Parathyroid adenoma (tissue), 2 donors: Measurements from ENCODE around the gene EXOC4.
"Not testable (repeated sequence)": the region's sequence is repeated elsewhere in the genome, so short reads cannot be mapped to it uniquely, and the experiment has no call there.

Experiments
- H2AFZ ChIP-seq: fragments of 300-600 bp; sonication (generic); one replicate; pipeline ENCODE4 v1.7.0; 2017; ENCODE audit warnings: antibody characterized with exemption, mild to moderate bottlenecking
- H3K27ac ChIP-seq: fragments of 300-600 bp; sonication (generic); one replicate; pipeline ENCODE4 v1.7.0; 2017
- H3K27me3 ChIP-seq: fragments of 300-600 bp; sonication (generic); one replicate; pipeline ENCODE4 v1.7.0; 2017; ENCODE audit warnings: low read length; ENCODE audit not compliant: control insufficient read depth, insufficient read depth
- H3K36me3 ChIP-seq: fragments of 300-600 bp; sonication (generic); one replicate; pipeline ENCODE4 v1.7.0; 2017; ENCODE audit warnings: low read length; ENCODE audit not compliant: control insufficient read depth, insufficient read depth
- H3K4me1 ChIP-seq: fragments of 300-600 bp; sonication (generic); one replicate; pipeline ENCODE4 v1.7.0; 2017; ENCODE audit warnings: control low read depth
- H3K4me2 ChIP-seq: fragments of 300-600 bp; sonication (generic); one replicate; pipeline ENCODE4 v1.7.0; 2017; ENCODE audit warnings: low read length
- H3K4me3 ChIP-seq: fragments of 300-600 bp; sonication (generic); one replicate; pipeline ENCODE4 v1.7.0; 2017; ENCODE audit warnings: low read depth, low read length
- H3K79me2 ChIP-seq: fragments of 300-600 bp; sonication (generic); one replicate; pipeline ENCODE4 v1.7.0; 2017; ENCODE audit warnings: control low read depth
- H3K9ac ChIP-seq: fragments of 300-600 bp; sonication (generic); one replicate; pipeline ENCODE4 v1.7.0; 2017; ENCODE audit warnings: mild to moderate bottlenecking
- H3K9me3 ChIP-seq: fragments of 300-600 bp; sonication (generic); one replicate; pipeline ENCODE4 v1.7.0; 2017; ENCODE audit warnings: low read length; ENCODE audit not compliant: control insufficient read depth
- TF ChIP-seq, protein P1 (sequence below): fragments of 300-600 bp; sonication (generic); IDR thresholded peaks from one replicate; pipeline ENCODE4 v1.7.0; 2017; ENCODE audit warnings: antibody characterized with exemption, mild to moderate bottlenecking
- donor health status: primary hyperparathyroidism.

EXOC4 gene

DNA sequence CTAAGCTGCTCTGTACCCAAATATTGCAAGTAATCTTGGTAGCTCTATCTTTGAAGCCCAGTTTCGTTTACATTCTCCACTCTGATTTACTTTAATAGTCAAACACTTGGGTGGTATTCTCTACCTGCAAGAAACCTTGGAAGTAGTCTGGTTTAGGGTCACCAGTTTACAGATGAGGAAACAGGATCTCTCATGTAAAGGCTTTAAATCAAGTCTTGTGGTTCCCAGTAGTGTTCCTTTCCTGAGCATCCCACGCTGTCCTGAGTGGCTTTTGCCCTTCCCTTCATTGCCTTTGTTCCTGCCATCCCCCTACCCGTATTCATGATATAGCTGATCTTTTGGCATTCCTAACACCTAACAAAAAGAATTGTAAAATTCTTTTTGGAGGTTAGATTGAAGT lies 20.3 kb downstream of the EXOC4 start:
- Histone ChIP-seq H3K79me2 (peaks cover 9% of the 10 kb centered on the region), H3K4me2 (no peak overlapping the region), H3K27ac (no peak overlapping the region), H3K36me3 (no peaks in the 10 kb centered on the region), H3K4me3 (no peak overlapping the region), H3K9ac (no peak overlapping the region), H3K27me3 (no peaks in the 10 kb centered on the region), H2AFZ (no peak overlapping the region), H3K4me1 (peaks cover 3% of the 10 kb centered on the region), H3K9me3 (no peaks in the 10 kb centered on the region)
- TF ChIP-seq, protein P1, sequence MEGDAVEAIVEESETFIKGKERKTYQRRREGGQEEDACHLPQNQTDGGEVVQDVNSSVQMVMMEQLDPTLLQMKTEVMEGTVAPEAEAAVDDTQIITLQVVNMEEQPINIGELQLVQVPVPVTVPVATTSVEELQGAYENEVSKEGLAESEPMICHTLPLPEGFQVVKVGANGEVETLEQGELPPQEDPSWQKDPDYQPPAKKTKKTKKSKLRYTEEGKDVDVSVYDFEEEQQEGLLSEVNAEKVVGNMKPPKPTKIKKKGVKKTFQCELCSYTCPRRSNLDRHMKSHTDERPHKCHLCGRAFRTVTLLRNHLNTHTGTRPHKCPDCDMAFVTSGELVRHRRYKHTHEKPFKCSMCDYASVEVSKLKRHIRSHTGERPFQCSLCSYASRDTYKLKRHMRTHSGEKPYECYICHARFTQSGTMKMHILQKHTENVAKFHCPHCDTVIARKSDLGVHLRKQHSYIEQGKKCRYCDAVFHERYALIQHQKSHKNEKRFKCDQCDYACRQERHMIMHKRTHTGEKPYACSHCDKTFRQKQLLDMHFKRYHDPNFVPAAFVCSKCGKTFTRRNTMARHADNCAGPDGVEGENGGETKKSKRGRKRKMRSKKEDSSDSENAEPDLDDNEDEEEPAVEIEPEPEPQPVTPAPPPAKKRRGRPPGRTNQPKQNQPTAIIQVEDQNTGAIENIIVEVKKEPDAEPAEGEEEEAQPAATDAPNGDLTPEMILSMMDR = no peak

DNA sequence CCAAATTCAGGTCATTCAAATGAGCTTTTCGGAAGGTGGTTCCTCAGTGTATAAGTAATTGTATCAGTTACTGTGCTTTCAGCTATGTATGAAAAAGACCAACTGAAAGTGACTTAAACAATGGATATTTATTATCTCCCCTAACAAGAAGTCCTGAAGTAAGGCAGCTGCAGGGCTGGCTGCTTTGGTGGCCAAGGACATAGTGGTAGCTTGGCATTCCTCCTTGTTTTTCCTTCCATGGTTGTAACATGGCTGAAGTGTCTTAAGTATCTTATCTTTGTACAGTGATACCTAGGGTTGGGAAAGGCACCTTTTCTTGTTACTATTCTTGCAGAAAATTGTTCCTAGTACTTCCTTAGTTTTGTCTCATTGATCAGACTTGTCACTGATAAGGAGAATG lies 21.4 kb downstream of the EXOC4 start:
- Histone ChIP-seq H3K9me3 (no peaks in the 10 kb centered on the region), H3K27ac (no peak overlapping the region), H3K9ac (no peak overlapping the region), H3K4me3 (no peak overlapping the region), H3K4me1 (peaks cover 3% of the 10 kb centered on the region), H3K4me2 (no peak overlapping the region), H3K36me3 (no peaks in the 10 kb centered on the region), H2AFZ (no peak overlapping the region), H3K79me2 (peaks cover 12% of the 10 kb centered on the region), H3K27me3 (no peaks in the 10 kb centered on the region)
- TF ChIP-seq, protein P1 = no peak

DNA sequence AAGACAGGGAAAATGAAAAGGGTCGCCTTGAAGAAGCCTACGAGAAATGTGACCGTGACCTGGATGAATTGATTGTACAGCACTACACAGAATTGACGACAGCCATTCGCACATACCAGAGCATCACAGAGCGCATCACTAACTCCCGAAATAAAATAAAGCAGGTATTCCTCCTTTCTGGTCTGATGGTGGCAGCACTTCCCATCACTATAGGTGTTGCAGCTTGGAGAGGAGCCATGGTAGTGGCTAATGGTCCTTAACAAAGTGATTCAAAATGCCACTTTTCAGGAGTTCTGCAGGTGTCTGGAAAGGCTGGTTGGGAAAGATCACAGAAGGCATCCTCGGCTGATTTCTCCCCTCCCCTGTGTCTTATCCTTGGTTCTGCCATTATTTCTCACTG lies 22.1 kb downstream of the EXOC4 start:
- Histone ChIP-seq H3K9ac (no peak overlapping the region), H3K36me3 (no peaks in the 10 kb centered on the region), H3K27ac (no peak overlapping the region), H3K4me3 (no peak overlapping the region), H3K79me2 (peaks cover 12% of the 10 kb centered on the region), H2AFZ (no peak overlapping the region), H3K4me1 (peaks cover 3% of the 10 kb centered on the region), H3K27me3 (no peaks in the 10 kb centered on the region), H3K9me3 (no peaks in the 10 kb centered on the region), H3K4me2 (no peak overlapping the region)
- TF ChIP-seq, protein P1 = no peak

DNA sequence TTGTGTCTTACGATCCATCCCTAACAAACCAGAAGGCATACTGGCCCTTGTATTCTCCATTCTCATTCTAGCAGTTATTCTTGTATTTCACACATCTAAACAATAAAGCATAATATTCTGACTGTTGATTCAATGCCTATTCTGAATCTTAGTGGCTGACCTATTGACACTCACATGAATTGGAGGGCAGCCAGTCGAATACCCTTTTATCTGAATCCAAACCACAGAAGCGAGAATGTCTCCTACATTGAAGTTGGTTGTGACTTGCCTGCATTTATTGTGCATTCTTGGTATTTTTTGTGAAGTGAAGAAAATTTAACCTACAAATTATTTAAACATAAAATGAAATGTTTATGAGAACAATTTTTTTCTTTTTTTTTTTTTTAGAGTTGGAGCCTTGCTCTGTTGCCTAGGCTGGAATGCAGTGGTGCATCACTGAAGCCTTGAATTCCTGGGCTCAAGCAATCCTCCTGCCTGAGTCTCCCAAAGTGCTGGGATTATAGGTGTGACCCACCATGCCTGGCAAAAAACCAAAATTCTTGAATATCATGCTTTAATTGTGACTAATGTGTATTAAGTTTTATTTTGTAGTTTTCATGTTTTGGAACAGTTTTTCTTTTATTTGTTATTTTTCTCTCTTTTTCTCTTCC lies 22.7 kb downstream of the EXOC4 start:
- TF ChIP-seq, protein P1 = no peak
- Histone ChIP-seq H3K4me2 (no peak overlapping the region), H3K4me3 (no peak overlapping the region), H3K4me1 (peaks cover 3% of the 10 kb centered on the region), H3K9ac (no peak overlapping the region), H2AFZ (no peak overlapping the region), H3K79me2 (peaks cover 12% of the 10 kb centered on the region), H3K27ac (no peak overlapping the region), H3K36me3 (no peaks in the 10 kb centered on the region), H3K9me3 (no peaks in the 10 kb centered on the region), H3K27me3 (no peaks in the 10 kb centered on the region)

DNA sequence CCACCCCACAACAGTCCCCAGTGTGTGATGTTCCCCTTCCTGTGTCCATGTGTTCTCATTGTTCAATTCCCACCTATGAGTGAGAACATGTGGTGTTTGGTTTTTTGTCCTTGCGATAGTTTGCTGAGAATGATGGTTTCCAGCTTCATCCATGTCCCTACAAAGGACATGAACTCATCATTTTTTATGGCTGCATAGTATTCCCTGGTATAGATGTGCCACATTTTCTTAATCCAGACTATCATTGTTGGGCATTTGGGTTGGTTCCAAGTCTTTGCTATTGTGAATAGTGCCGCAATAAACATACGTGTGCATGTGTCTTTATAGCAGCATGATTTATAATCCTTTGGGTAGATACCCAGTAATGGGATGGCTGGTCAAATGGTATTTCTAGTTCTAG lies 26.1 kb downstream of the EXOC4 start:
- H2AFZ ChIP-seq, H3K4me1 ChIP-seq, H3K4me3 ChIP-seq, H3K9ac ChIP-seq, H3K9me3 ChIP-seq, H3K27ac ChIP-seq, H3K4me2 ChIP-seq, H3K36me3 ChIP-seq, H3K27me3 ChIP-seq: not testable (repeated sequence)
- peaks cover 18% of the 10 kb centered on the region for H3K79me2 ChIP-seq
